K562 (cell line): ENCODE data around the gene MCM9. TPM values are rescaled to one million over a fixed set of nuclear protein-coding genes. Genes with fewer than 3 reads are reported as not detected.

Experiments used
- ATAC-seq: fragments of 200-7000 bp; cut with Tn5 transposase; 3 replicates; pipeline ENCODE4 v1.9.1; 2020; ENCODE audit warnings: moderate library complexity
- BruUV-seq: library from RNA; stranded (reverse); fragments of 400-500 nt; replicated peaks from 2 replicates; lab custom pipeline; 2021; lab: Mats Ljungman, UMichigan
- CTCF ChIA-PET: fragments of 300-600 bp; formaldehyde crosslinking; extraction: SDS; loops from one replicate; lab custom pipeline; 2021; ENCODE audit warnings: low intra/inter-chr PET ratio; lab: Yijun Ruan, JAX
- POLR2A ChIA-PET: fragments of 300-600, 350-650 bp; sonication (Branson Sonifier 250); formaldehyde crosslinking; extraction: SDS; loops from one replicate; lab custom pipeline; 2021; ENCODE audit warnings: antibody characterized with exemption, inconsistent platforms; lab: Yijun Ruan, JAX
- DNase-seq, 4 experiments: peaks; one replicate each; pipeline versions ENCODE4 v3.0.0 to v3.0.0-alpha.2; 2011 to 2018; ENCODE audit warnings: low spot score in 3 of 4, mixed read lengths in 3 of 4; ENCODE audit errors: extremely low read depth in 1 of 4
- FAIRE-seq: peaks from 2 replicates; lab custom pipeline; 2011; peaks lifted over from hg19 to GRCh38; lab: Jason Lieb, UNC
- H2AFZ ChIP-seq: 2 replicates; pipeline ENCODE4 v1.6.0; 2011; ENCODE audit warnings: low read depth, low read length, control low read depth, inconsistent platforms
- H3K27ac ChIP-seq: fragments of 200-600 bp; 3 replicates; pipeline ENCODE4 v1.8.0; 2011; ENCODE audit warnings: low read depth, mild to moderate bottlenecking, control low read depth, inconsistent platforms, low read length, moderate library complexity, mixed read lengths; ENCODE audit errors: extremely low read depth
- H3K27me3 ChIP-seq, 2 experiments: fragments of 300-600 bp in 1 of 2; 2 replicates in 1 of 2; 3 replicates in 1 of 2; pipeline versions ENCODE4 v1.6.0 to v1.8.0; 2011; ENCODE audit warnings: inconsistent platforms in 2 of 2, low read length in 2 of 2, mild to moderate bottlenecking in 1 of 2, mixed read lengths in 1 of 2, moderate library complexity in 1 of 2; ENCODE audit not compliant: control insufficient read depth in 2 of 2, insufficient read depth in 2 of 2
- H3K36me3 ChIP-seq: fragments of 300-600 bp; 3 replicates; pipeline ENCODE4 v1.8.0; 2011; ENCODE audit warnings: mild to moderate bottlenecking, low read length, inconsistent platforms; ENCODE audit not compliant: control insufficient read depth, insufficient read depth
- H3K4me1 ChIP-seq, 2 experiments: fragments of 200-600 bp in 1 of 2; replicated peaks in 1 of 2; 2 replicates in 1 of 2; 3 replicates in 1 of 2; pipeline versions ENCODE4 v1.5.1 to v1.8.0; 2011; ENCODE audit warnings: inconsistent platforms in 2 of 2, low read length in 2 of 2, mild to moderate bottlenecking in 1 of 2, mixed read lengths in 1 of 2, moderate library complexity in 1 of 2; ENCODE audit not compliant: control insufficient read depth in 2 of 2, insufficient read depth in 2 of 2
- H3K4me2 ChIP-seq: 2 replicates; pipeline ENCODE4 v1.6.1; 2011; ENCODE audit warnings: low read length, control low read depth, inconsistent platforms, mixed read lengths; ENCODE audit not compliant: insufficient read depth
- H3K4me3 ChIP-seq: fragments of 200-600 bp; sonication (generic), shearing (Covaris generic); 2 replicates; pipeline ENCODE4 v1.5.1; 2016; ENCODE audit warnings: control low read depth, inconsistent platforms
- H3K79me2 ChIP-seq: fragments of 200-600 bp; 3 replicates; pipeline ENCODE4 v1.8.0; 2011; ENCODE audit warnings: low read length, inconsistent platforms; ENCODE audit not compliant: control insufficient read depth, insufficient read depth
- H3K9ac ChIP-seq, 2 experiments: 2 replicates each; pipeline versions ENCODE4 v1.6.0 to v1.6.1; 2011; ENCODE audit warnings: low read depth in 2 of 2, low read length in 2 of 2, control low read depth in 1 of 2, inconsistent platforms in 1 of 2, mild to moderate bottlenecking in 1 of 2, mixed read lengths in 1 of 2; ENCODE audit not compliant: insufficient read depth in 1 of 2
- H3K9me1 ChIP-seq: one replicate; pipeline ENCODE4 v1.6.0; 2011; ENCODE audit warnings: inconsistent platforms, mild to moderate bottlenecking, low read length, moderate library complexity; ENCODE audit not compliant: control insufficient read depth, insufficient read depth
- H3K9me3 ChIP-seq: replicated peaks from 2 replicates; pipeline ENCODE4 v1.5.1; 2011; ENCODE audit warnings: low read depth, low read length, inconsistent platforms; ENCODE audit not compliant: control insufficient read depth, insufficient read depth
- H4K20me1 ChIP-seq: replicated peaks from 2 replicates; pipeline ENCODE4 v1.6.1; 2011; ENCODE audit warnings: low read length, inconsistent platforms, mixed read lengths; ENCODE audit not compliant: control insufficient read depth, insufficient read depth
- ETV5 ChIP-seq: sonication (generic); formaldehyde crosslinking; IDR thresholded peaks from 2 replicates; pipeline ENCODE4 v1.4.0; 2020; ENCODE audit warnings: low read depth, mild to moderate bottlenecking, missing genetic modification reagents
- HDAC3 ChIP-seq: fragments of 450-650 bp; IDR thresholded peaks from 2 replicates; pipeline ENCODE4 v1.6.1; 2018; ENCODE audit warnings: borderline replicate concordance, mild to moderate bottlenecking, moderate library complexity; ENCODE audit not compliant: partially characterized antibody
- PHB2 ChIP-seq: fragments of 450-650 bp; IDR thresholded peaks from 2 replicates; pipeline ENCODE4 v1.6.1; 2017; ENCODE audit warnings: low read depth
- PML ChIP-seq: IDR thresholded peaks from 2 replicates; pipeline ENCODE4 v1.6.1; 2012; ENCODE audit warnings: low read length, inconsistent platforms
- RBFOX2 ChIP-seq: fragments of 200-400 bp; formaldehyde crosslinking; IDR thresholded peaks from 2 replicates; pipeline ENCODE4 v1.6.1; 2017; ENCODE audit warnings: low read depth, mild to moderate bottlenecking, low read length, moderate library complexity
- U2AF1 ChIP-seq: fragments of 200-400 bp; formaldehyde crosslinking; optimal IDR thresholded peaks from 2 replicates; pipeline ENCODE3; 2017; ENCODE audit warnings: mild to moderate bottlenecking, low read depth, low read length, moderate library complexity
- ZFP1 ChIP-seq: fragments of 450-650 bp; formaldehyde crosslinking; IDR thresholded peaks from 2 replicates; pipeline ENCODE4 v1.4.0; 2020; ENCODE audit warnings: mild to moderate bottlenecking, mixed read lengths
- ZNF830 ChIP-seq: fragments of 250-450 bp; sonication (Bioruptor Pico); IDR thresholded peaks from 2 replicates; pipeline ENCODE4 v1.5.0; 2021; ENCODE audit warnings: mild to moderate bottlenecking
- WGBS: fragments of 100-300 bp; shearing (Covaris generic); methylation state at CpG from one replicate; pipeline ENCODE4 v1.1.6; 2016; ENCODE audit warnings: low coverage, mixed read lengths; ENCODE audit not compliant: insufficient coverage; ENCODE audit errors: missing lambda C conversion rate; 5-methylcytosine and 5-hydroxymethylcytosine counted together
- in situ Hi-C: fragments of 300-500 bp; cut with MboI; formaldehyde crosslinking; loops from 4 replicates; pipeline ENCODE4 v1.15.0; 2018; ENCODE audit warnings: inconsistent platforms, mixed read lengths
- intact Hi-C: fragments of 100-400 bp; cut with micrococcal nuclease; formaldehyde crosslinking; loops from 2 replicates; pipeline ENCODE4 v1.14.2; 2022
- polyA plus RNA-seq, 8 experiments: library from polyadenylated mRNA; depleted of rRNA in 4 of 8; stranded (reverse) in 5 of 8; unstranded in 3 of 8; fragments of >200 nt; fragmentation: Nextera tagmentation in 2 of 8; fragmentation: Illumina TruSeq in 1 of 8; extraction: Ambion mirVana in 2 of 8; extraction: Trizol in 1 of 8; gene quantifications; 2 replicates each; pipeline versions ENCODE4 v1.2.1 to v1.2.3, GENCODE V29; 2011 to 2014; ENCODE audit warnings: inconsistent platforms in 1 of 8, missing spikeins in 1 of 8
- total RNA-seq, 7 experiments: library from RNA; depleted of rRNA in 6 of 7; stranded (reverse); fragments of >200 nt in 6 of 7; fragmentation: Illumina TruSeq in 2 of 7; extraction: Trizol in 2 of 7; gene quantifications; 2 replicates each; pipeline versions ENCODE4 v1.2.1 to v1.2.3, GENCODE V29; 2011 to 2021; ENCODE audit warnings: low replicate concordance in 1 of 7
- TF ChIP-seq, protein P1 (sequence below): fragments of 450-650 bp; formaldehyde crosslinking; IDR thresholded peaks from 2 replicates; pipeline ENCODE4 v1.4.0; 2020; ENCODE audit warnings: mild to moderate bottlenecking, moderate library complexity
- TF ChIP-seq, protein P2 (sequence below), 2 experiments: fragments of 450-650 bp in 1 of 2; sonication (generic) in 1 of 2; formaldehyde crosslinking in 1 of 2; IDR thresholded peaks in 1 of 2; conservative IDR thresholded peaks in 1 of 2; 2 replicates each; pipeline versions ENCODE4 v1.6.1 to v1.8.1; 2016 to 2023; ENCODE audit warnings: mild to moderate bottlenecking in 2 of 2, moderate library complexity in 2 of 2, inconsistent platforms in 1 of 2, missing genetic modification reagents in 1 of 2

MCM9 gene
- total and polyA plus RNA-seq, 9 of the 15 experiments (the other 6 are each of a cell fraction or from before 2014, with no cell fraction given), result 4.8 to 16.7 (median 11.6) TPM

DNA sequence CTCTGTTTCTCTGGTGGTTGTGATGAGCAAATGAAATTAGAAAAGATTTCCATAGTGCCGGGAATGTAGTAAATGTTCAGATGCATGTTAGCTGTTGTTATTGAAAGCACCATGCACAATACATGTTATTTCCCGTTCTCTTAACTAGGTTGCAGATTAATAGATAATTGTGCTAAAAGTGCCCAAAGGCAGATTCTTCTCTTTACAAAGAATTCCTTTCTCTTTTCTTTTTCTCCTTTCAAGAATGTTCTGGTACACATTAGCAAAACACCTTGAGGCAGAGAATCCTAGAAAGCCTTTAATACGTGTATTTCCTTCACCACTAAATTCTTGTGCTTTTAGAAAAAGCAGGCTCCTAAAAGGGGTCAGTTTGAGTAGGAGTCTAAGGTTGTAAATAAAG, 162.1 kb downstream of the MCM9 start:
- no peak for FAIRE-seq
- intact Hi-C loops (no loop called here), in situ Hi-C loops (no loop called here)
- Histone ChIP-seq H3K27ac (no peak overlapping the region), H3K9me1 (no peaks in the 10 kb centered on the region), H3K9me3 (no peaks in the 10 kb centered on the region), H3K79me2 (no peaks in the 10 kb centered on the region), H3K36me3 (no peaks in the 10 kb centered on the region), H3K9ac (no peak overlapping the region), H3K27me3 (peaks cover 7 to 9% of the 10 kb centered on the region in 2 experiments; a peak in 1 of 5 replicates), H3K4me2 (no peak overlapping the region), H3K4me1 (peaks cover 0 to 3% of the 10 kb centered on the region in 2 experiments; a peak in 1 of 5 replicates), H3K4me3 (no peak overlapping the region), H4K20me1 (no peaks in the 10 kb centered on the region), H2AFZ (no peak overlapping the region)
- BruUV-seq, result no TSS peak
- ChIA-PET CTCF (interaction anchor here (1.2 kb wide), 1 partner anchor 208 kb away, joined by 3 read pairs; no protein-coding TSS in a partner anchor), POLR2A (no interaction called here)
- WGBS, result 20% methylated on average over 3 of the region's 3 CpGs
- TF ChIP-seq U2AF1 (no peak), PML (no peak), ZNF830 (no peak), HDAC3 (no peak), PHB2 (no peak), ZFP1 (no peak), ETV5 (CRISPR knock-in tag) (no peak), RBFOX2 (no peak)
- TF ChIP-seq, protein P1, sequence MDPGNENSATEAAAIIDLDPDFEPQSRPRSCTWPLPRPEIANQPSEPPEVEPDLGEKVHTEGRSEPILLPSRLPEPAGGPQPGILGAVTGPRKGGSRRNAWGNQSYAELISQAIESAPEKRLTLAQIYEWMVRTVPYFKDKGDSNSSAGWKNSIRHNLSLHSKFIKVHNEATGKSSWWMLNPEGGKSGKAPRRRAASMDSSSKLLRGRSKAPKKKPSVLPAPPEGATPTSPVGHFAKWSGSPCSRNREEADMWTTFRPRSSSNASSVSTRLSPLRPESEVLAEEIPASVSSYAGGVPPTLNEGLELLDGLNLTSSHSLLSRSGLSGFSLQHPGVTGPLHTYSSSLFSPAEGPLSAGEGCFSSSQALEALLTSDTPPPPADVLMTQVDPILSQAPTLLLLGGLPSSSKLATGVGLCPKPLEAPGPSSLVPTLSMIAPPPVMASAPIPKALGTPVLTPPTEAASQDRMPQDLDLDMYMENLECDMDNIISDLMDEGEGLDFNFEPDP (CRISPR knock-in tag), result no peak
- TF ChIP-seq, protein P2, sequence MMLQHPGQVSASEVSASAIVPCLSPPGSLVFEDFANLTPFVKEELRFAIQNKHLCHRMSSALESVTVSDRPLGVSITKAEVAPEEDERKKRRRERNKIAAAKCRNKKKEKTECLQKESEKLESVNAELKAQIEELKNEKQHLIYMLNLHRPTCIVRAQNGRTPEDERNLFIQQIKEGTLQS (IDR thresholded peaks at IDR 0.05), result no peak
- TF ChIP-seq, protein P2 (CRISPR knock-in tag; conservative IDR thresholded peaks at IDR 0.05), result no peak
- no peak for ATAC-seq
- no peak for DNase-seq
